LNCaP clone FGC (cell line): ENCODE results near the gene LGR6.

Experiments used
- DNase-seq: peaks from one replicate; pipeline ENCODE4 v3.0.0-alpha.2; 2011; ENCODE audit warnings: low read depth
- H3K4me3 ChIP-seq: 2 replicates; pipeline ENCODE4 v1.5.1; 2011; ENCODE audit warnings: mild to moderate bottlenecking, low read depth, low read length, control low read depth
- CTCF ChIP-seq: IDR thresholded peaks from 2 replicates; pipeline ENCODE4 v1.5.1; 2012; ENCODE audit warnings: mild to moderate bottlenecking; ENCODE audit not compliant: control insufficient read depth, insufficient read depth; ENCODE audit errors: extremely low read depth

The LGR6 gene

GRCh38 chr1:202154766-202155477 is 38.7 kb upstream of the LGR6 start:
- peak; percentile 51 for TF ChIP-seq CTCF
- peak; percentile 18 for DNase-seq
- H3K4me3 ChIP-seq: no peak overlapping the region

GRCh38 chr1:202155478-202156021 is 38.0 kb upstream of the LGR6 start:
- no peak overlapping the region for H3K4me3 ChIP-seq
- TF ChIP-seq CTCF: no peak
- DNase-seq: peak; percentile 35

GRCh38 chr1:202156590-202156989 is 37.0 kb upstream of the LGR6 start:
- no peak for TF ChIP-seq CTCF
- H3K4me3 ChIP-seq: no peak overlapping the region
- DNase-seq: no peak

- H3K4me3 ChIP-seq: no peak overlapping the region
- no peak for TF ChIP-seq CTCF
- no peak for DNase-seq
These were observed 35.7 kb upstream of the LGR6 start for GRCh38 chr1:202157945-202158344.

- H3K4me3 ChIP-seq: no peak overlapping the region
- no peak for DNase-seq
- TF ChIP-seq CTCF: no peak
These were observed 34.6 kb upstream of the LGR6 start for GRCh38 chr1:202158810-202159533.

- no peak overlapping the region for H3K4me3 ChIP-seq
- no peak for TF ChIP-seq CTCF
- DNase-seq: no peak
These were observed 33.8 kb upstream of the LGR6 start for GRCh38 chr1:202159534-202160371.
